ENCODE measurements around the gene NUP133.
"Not testable (repeated sequence)": the region's sequence is repeated elsewhere in the genome, so short reads cannot be mapped to it uniquely, and the experiment has no call there.

NUP133 gene

GRCh38 chr1:229480495-229480894, 27.6 kb downstream of the NUP133 start:
- no peak overlapping the region for H3K4me3 ChIP-seq (ENCODE audit: low read length)
- TF ChIP-seq CTCF (IDR thresholded peaks at IDR 0.05; ENCODE audit: insufficient read depth, low read depth, low read length, missing control alignments), result no peak
- DNase-seq (ENCODE audit: low read depth), result no peak

- TF ChIP-seq CTCF (IDR thresholded peaks at IDR 0.05; ENCODE audit: insufficient read depth, low read depth, low read length, missing control alignments), result no peak
- H3K4me3 ChIP-seq (ENCODE audit: low read length), result no peak overlapping the region
- DNase-seq (ENCODE audit: low read depth), result no peak
Measured at GRCh38 chr1:229479660-229480399, 28.3 kb downstream of the NUP133 start.

- no peak overlapping the region for H3K4me3 ChIP-seq (ENCODE audit: low read length)
- TF ChIP-seq CTCF (IDR thresholded peaks at IDR 0.05; ENCODE audit: insufficient read depth, low read depth, low read length, missing control alignments), result no peak
- DNase-seq (ENCODE audit: low read depth), result no peak
Measured at GRCh38 chr1:229478852-229479251, 29.3 kb downstream of the NUP133 start.

- not testable (repeated sequence) for H3K4me3 ChIP-seq (ENCODE audit: low read length); DNase-seq (ENCODE audit: low read depth)
Measured at GRCh38 chr1:229475859-229476258, 32.3 kb downstream of the NUP133 start.

- no peak overlapping the region for H3K4me3 ChIP-seq (ENCODE audit: low read length)
- no peak for TF ChIP-seq CTCF (IDR thresholded peaks at IDR 0.05; ENCODE audit: insufficient read depth, low read depth, low read length, missing control alignments)
- DNase-seq (ENCODE audit: low read depth), result no peak
Measured at GRCh38 chr1:229474509-229474908, 33.6 kb downstream of the NUP133 start.

GRCh38 chr1:229471175-229471574, 37.0 kb downstream of the NUP133 start:
- TF ChIP-seq CTCF (IDR thresholded peaks at IDR 0.05; ENCODE audit: insufficient read depth, low read depth, low read length, missing control alignments), result no peak
- H3K4me3 ChIP-seq (ENCODE audit: low read length), result no peak overlapping the region
- no peak for DNase-seq (ENCODE audit: low read depth)

GRCh38 chr1:229470406-229471043, 37.6 kb downstream of the NUP133 start:
- DNase-seq (ENCODE audit: low read depth), result no peak
- TF ChIP-seq CTCF (IDR thresholded peaks at IDR 0.05; ENCODE audit: insufficient read depth, low read depth, low read length, missing control alignments), result no peak
- H3K4me3 ChIP-seq (ENCODE audit: low read length), result no peak overlapping the region
